ENCODE results near the gene UBAP2L. TPM values are rescaled to one million over a fixed set of nuclear protein-coding genes. Genes with fewer than 3 reads are reported as not detected.

The UBAP2L gene
- total and polyA plus RNA-seq, 10 of the 15 experiments (the other 5 are each of a cell fraction or from before 2014, with no cell fraction given), result 49.9 to 198 (median 152) TPM

GRCh38 chr1:154256686-154257085, 35.9 kb downstream of the UBAP2L start:
- in situ Hi-C loops (cut with MboI) (no loop called here), intact Hi-C loops (cut with micrococcal nuclease; ENCODE audit: unreplicated experiment) (no loop called here)
- no peaks in the 10 kb centered on the region for H3K27me3 ChIP-seq (replicated peaks in 1 of 2; ENCODE audit: control insufficient read depth in 2 of 2, insufficient read depth in 2 of 2, low read length in 1 of 2)
- CTCF ChIA-PET, result interaction anchor here (0.6 to 1.9 kb wide), 3 partner anchors 8 to 22 kb away, joined by 3 to 5 read pairs (median 3); no protein-coding TSS in a partner anchor
- POLR2A ChIA-PET, result no interaction called here
- TF ChIP-seq PML (IDR thresholded peaks at IDR 0.05; ENCODE audit: low read length), result no peak
- TF ChIP-seq ZBED1 (IDR thresholded peaks at IDR 0.05; ENCODE audit: borderline replicate concordance), result no peak
- TF ChIP-seq TCF3 (IDR thresholded peaks at IDR 0.05; ENCODE audit: borderline replicate concordance, insufficient read depth, low read depth, low read length), result no peak
- TF ChIP-seq, protein P1, sequence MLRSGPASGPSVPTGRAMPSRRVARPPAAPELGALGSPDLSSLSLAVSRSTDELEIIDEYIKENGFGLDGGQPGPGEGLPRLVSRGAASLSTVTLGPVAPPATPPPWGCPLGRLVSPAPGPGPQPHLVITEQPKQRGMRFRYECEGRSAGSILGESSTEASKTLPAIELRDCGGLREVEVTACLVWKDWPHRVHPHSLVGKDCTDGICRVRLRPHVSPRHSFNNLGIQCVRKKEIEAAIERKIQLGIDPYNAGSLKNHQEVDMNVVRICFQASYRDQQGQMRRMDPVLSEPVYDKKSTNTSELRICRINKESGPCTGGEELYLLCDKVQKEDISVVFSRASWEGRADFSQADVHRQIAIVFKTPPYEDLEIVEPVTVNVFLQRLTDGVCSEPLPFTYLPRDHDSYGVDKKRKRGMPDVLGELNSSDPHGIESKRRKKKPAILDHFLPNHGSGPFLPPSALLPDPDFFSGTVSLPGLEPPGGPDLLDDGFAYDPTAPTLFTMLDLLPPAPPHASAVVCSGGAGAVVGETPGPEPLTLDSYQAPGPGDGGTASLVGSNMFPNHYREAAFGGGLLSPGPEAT (IDR thresholded peaks at IDR 0.05; ENCODE audit: low read depth), result no peak
- TF ChIP-seq ASH2L (IDR thresholded peaks at IDR 0.05; ENCODE audit: borderline replicate concordance, low read depth), result no peak
- TF ChIP-seq CREB1 (IDR thresholded peaks at IDR 0.05; ENCODE audit: low read depth), result no peak
- TF ChIP-seq FOXM1 (IDR thresholded peaks at IDR 0.05; ENCODE audit: low read depth, low read length), result no peak
- no peak for TF ChIP-seq CHD4 (IDR thresholded peaks at IDR 0.05)
- no peak for TF ChIP-seq POU2F2 (IDR thresholded peaks at IDR 0.05; ENCODE audit: borderline replicate concordance, low read depth, low read length)
- TF ChIP-seq PAX5 (IDR thresholded peaks at IDR 0.05; ENCODE audit: borderline replicate concordance, low read depth, low read length), result no peak
- TF ChIP-seq ETV6 (conservative IDR thresholded peaks at IDR 0.05 in 1 of 2, IDR thresholded peaks at IDR 0.05 in 1 of 2; ENCODE audit: borderline replicate concordance in 1 of 2, low read depth in 1 of 2), result no peak
- no peak for TF ChIP-seq RFX5 (IDR thresholded peaks at IDR 0.05; ENCODE audit: low read depth, low read length)
- no peak for TF ChIP-seq CHD2 (IDR thresholded peaks at IDR 0.05; ENCODE audit: borderline replicate concordance, low read depth, low read length)
- TF ChIP-seq, protein P2, sequence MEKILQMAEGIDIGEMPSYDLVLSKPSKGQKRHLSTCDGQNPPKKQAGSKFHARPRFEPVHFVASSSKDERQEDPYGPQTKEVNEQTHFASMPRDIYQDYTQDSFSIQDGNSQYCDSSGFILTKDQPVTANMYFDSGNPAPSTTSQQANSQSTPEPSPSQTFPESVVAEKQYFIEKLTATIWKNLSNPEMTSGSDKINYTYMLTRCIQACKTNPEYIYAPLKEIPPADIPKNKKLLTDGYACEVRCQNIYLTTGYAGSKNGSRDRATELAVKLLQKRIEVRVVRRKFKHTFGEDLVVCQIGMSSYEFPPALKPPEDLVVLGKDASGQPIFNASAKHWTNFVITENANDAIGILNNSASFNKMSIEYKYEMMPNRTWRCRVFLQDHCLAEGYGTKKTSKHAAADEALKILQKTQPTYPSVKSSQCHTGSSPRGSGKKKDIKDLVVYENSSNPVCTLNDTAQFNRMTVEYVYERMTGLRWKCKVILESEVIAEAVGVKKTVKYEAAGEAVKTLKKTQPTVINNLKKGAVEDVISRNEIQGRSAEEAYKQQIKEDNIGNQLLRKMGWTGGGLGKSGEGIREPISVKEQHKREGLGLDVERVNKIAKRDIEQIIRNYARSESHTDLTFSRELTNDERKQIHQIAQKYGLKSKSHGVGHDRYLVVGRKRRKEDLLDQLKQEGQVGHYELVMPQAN (conservative IDR thresholded peaks at IDR 0.05), result no peak
- no peak for TF ChIP-seq RAD21 (IDR thresholded peaks at IDR 0.05; ENCODE audit: insufficient read depth, low read depth, low read length)
- no peak for TF ChIP-seq NFYA (IDR thresholded peaks at IDR 0.05; ENCODE audit: borderline replicate concordance, low read depth, low read length)
- TF ChIP-seq SMAD5 (IDR thresholded peaks at IDR 0.05; ENCODE audit: low read depth), result no peak
- TF ChIP-seq JUNB (IDR thresholded peaks at IDR 0.05), result no peak
- no peak for TF ChIP-seq GABPA (IDR thresholded peaks at IDR 0.05; ENCODE audit: low read depth)
- TF ChIP-seq, protein P3, sequence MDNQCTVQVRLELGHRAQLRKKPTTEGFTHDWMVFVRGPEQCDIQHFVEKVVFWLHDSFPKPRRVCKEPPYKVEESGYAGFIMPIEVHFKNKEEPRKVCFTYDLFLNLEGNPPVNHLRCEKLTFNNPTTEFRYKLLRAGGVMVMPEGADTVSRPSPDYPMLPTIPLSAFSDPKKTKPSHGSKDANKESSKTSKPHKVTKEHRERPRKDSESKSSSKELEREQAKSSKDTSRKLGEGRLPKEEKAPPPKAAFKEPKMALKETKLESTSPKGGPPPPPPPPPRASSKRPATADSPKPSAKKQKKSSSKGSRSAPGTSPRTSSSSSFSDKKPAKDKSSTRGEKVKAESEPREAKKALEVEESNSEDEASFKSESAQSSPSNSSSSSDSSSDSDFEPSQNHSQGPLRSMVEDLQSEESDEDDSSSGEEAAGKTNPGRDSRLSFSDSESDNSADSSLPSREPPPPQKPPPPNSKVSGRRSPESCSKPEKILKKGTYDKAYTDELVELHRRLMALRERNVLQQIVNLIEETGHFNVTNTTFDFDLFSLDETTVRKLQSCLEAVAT (IDR thresholded peaks at IDR 0.05), result no peak
- no peaks in the 10 kb centered on the region; the same call in 1 of the 2 replicates for H3K79me2 ChIP-seq (ENCODE audit: control insufficient read depth, insufficient read depth, low read length)
- no peaks in the 10 kb centered on the region for H3K9me3 ChIP-seq (replicated peaks; ENCODE audit: control insufficient read depth, insufficient read depth, low read length)
- H3K36me3 ChIP-seq (ENCODE audit: control insufficient read depth in 2 of 2, insufficient read depth in 2 of 2, low read length in 1 of 2), result peaks cover 37 to 60% of the 10 kb centered on the region in 2 experiments
- H2AFZ ChIP-seq (ENCODE audit: control insufficient read depth, low read depth, low read length), result no peak overlapping the region
- FAIRE-seq (no peak), ATAC-seq (no peak), DNase-seq (ENCODE audit: low read depth, low spot score) (no peak)
- no TSS peak for BruUV-seq (replicated peaks)
- RAD21 ChIA-PET (ENCODE audit: unreplicated experiment), result no interaction called here
- H3K4me3 ChIP-seq, result no peak overlapping the region
- H4K20me1 ChIP-seq (ENCODE audit: control insufficient read depth, insufficient read depth), result no peaks in the 10 kb centered on the region
- H3K9ac ChIP-seq (ENCODE audit: control insufficient read depth, insufficient read depth, low read length), result no peak overlapping the region
- SMC1A ChIA-PET (ENCODE audit: uncharacterized antibody, unreplicated experiment), result interaction anchor here (1.2 to 2.1 kb wide), 2 partner anchors 57 kb away, joined by 3 to 4 read pairs; no protein-coding TSS in a partner anchor
- H3K4me1 ChIP-seq (ENCODE audit: control insufficient read depth, insufficient read depth, low read length), result no peaks in the 10 kb centered on the region
- no peak overlapping the region for H3K4me2 ChIP-seq (ENCODE audit: control insufficient read depth, insufficient read depth)
- no peak overlapping the region for H3K27ac ChIP-seq (ENCODE audit: control insufficient read depth, insufficient read depth)
